Measurements from ENCODE around the gene ZBED4.

ZBED4 gene

GRCh38 chr22:49866134-49866533 is 12.5 kb downstream of the ZBED4 start:
- Histone ChIP-seq H3K36me3 (ENCODE audit: control insufficient read depth, insufficient read depth, low read length) (no peaks in the 10 kb centered on the region), H2AFZ (no peak overlapping the region), H3K4me3 (ENCODE audit: low read depth, low read length) (no peak overlapping the region), H3K79me2 (peaks cover 14% of the 10 kb centered on the region), H3K27ac (no peak overlapping the region), H3K4me2 (ENCODE audit: low read length) (no peak overlapping the region), H3K27me3 (ENCODE audit: control insufficient read depth, insufficient read depth, low read length) (no peaks in the 10 kb centered on the region), H3K9me3 (ENCODE audit: control insufficient read depth, low read length) (no peaks in the 10 kb centered on the region), H3K4me1 (no peaks in the 10 kb centered on the region), H3K9ac (no peak overlapping the region)
- TF ChIP-seq CTCF (IDR thresholded peaks at IDR 0.05) = no peak

GRCh38 chr22:49866646-49867045 is 13.0 kb downstream of the ZBED4 start:
- H3K4me3 ChIP-seq (ENCODE audit: low read depth, low read length) = no peak overlapping the region
- no peaks in the 10 kb centered on the region for H3K9me3 ChIP-seq (ENCODE audit: control insufficient read depth, low read length)
- H3K27ac ChIP-seq = no peak overlapping the region
- H3K4me2 ChIP-seq (ENCODE audit: low read length) = no peak overlapping the region
- no peaks in the 10 kb centered on the region for H3K4me1 ChIP-seq
- H3K27me3 ChIP-seq (ENCODE audit: control insufficient read depth, insufficient read depth, low read length) = no peaks in the 10 kb centered on the region
- H3K36me3 ChIP-seq (ENCODE audit: control insufficient read depth, insufficient read depth, low read length) = no peaks in the 10 kb centered on the region
- no peak for TF ChIP-seq CTCF (IDR thresholded peaks at IDR 0.05)
- no peak overlapping the region for H3K9ac ChIP-seq
- H2AFZ ChIP-seq = no peak overlapping the region
- peaks cover 11% of the 10 kb centered on the region for H3K79me2 ChIP-seq

GRCh38 chr22:49867303-49868265 is 13.9 kb downstream of the ZBED4 start:
- H3K4me3 ChIP-seq (ENCODE audit: low read depth, low read length) = no peak overlapping the region
- H3K27me3 ChIP-seq (ENCODE audit: control insufficient read depth, insufficient read depth, low read length) = no peaks in the 10 kb centered on the region
- H3K4me2 ChIP-seq (ENCODE audit: low read length) = no peak overlapping the region
- H3K36me3 ChIP-seq (ENCODE audit: control insufficient read depth, insufficient read depth, low read length) = no peaks in the 10 kb centered on the region
- no peak overlapping the region for H3K9ac ChIP-seq
- H2AFZ ChIP-seq = no peak overlapping the region
- no peaks in the 10 kb centered on the region for H3K4me1 ChIP-seq
- H3K79me2 ChIP-seq = peaks cover 10% of the 10 kb centered on the region
- no peaks in the 10 kb centered on the region for H3K9me3 ChIP-seq (ENCODE audit: control insufficient read depth, low read length)
- TF ChIP-seq CTCF (IDR thresholded peaks at IDR 0.05) = no peak
- no peak overlapping the region for H3K27ac ChIP-seq

- Histone ChIP-seq H3K9ac (no peak overlapping the region), H3K36me3 (ENCODE audit: control insufficient read depth, insufficient read depth, low read length) (no peaks in the 10 kb centered on the region), H3K4me2 (ENCODE audit: low read length) (no peak overlapping the region), H3K4me3 (ENCODE audit: low read depth, low read length) (no peak overlapping the region), H3K27ac (no peak overlapping the region), H3K27me3 (ENCODE audit: control insufficient read depth, insufficient read depth, low read length) (no peaks in the 10 kb centered on the region), H3K79me2 (peaks cover 10% of the 10 kb centered on the region), H3K9me3 (ENCODE audit: control insufficient read depth, low read length) (no peaks in the 10 kb centered on the region), H3K4me1 (no peaks in the 10 kb centered on the region), H2AFZ (no peak overlapping the region)
- TF ChIP-seq CTCF (IDR thresholded peaks at IDR 0.05) = no peak
Observed at GRCh38 chr22:49869086-49869830, 15.6 kb downstream of the ZBED4 start.
